HTR-8/SVneo (cell line): ENCODE measurements around the gene SFMBT2.
"Not testable (repeated sequence)": the region's sequence is repeated elsewhere in the genome, so short reads cannot be mapped to it uniquely, and the experiment has no call there.

Experiments
- DNase-seq: peaks from one replicate; pipeline ENCODE4 v3.0.0; 2011; ENCODE audit warnings: low spot score, mixed read lengths; ENCODE audit not compliant: insufficient read length
- FAIRE-seq: peaks from 2 replicates; lab custom pipeline; 2011; peaks lifted over from hg19 to GRCh38; lab: Jason Lieb, UNC

SFMBT2 gene

DNA sequence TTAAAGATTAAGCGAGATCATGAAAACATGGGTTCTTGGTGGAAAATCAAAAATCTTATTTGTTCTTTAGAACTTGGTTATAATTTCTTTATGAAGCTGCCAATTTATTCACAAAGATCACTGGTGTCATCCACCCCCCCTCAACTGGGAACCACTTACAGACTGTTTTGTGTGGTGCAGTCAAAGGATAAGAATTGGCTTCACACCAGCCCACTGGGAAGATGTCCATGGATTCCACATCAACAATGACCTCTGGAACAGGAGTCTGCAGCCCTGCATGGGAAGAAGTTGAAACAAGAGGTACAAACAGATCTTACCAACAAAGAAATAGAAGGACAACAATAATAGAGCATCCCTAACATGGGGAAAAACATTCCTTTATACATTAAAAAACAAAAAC lies 205.2 kb downstream of the SFMBT2 start:
- FAIRE-seq (no peak), DNase-seq (no peak)

- FAIRE-seq (no peak), DNase-seq (no peak)
Measured at GRCh38 chr10:7202793-7203355, 208.0 kb downstream of the SFMBT2 start.

- no peak for DNase-seq
- FAIRE-seq, result no peak
Measured at GRCh38 chr10:7199152-7199760, 211.6 kb downstream of the SFMBT2 start.

DNA sequence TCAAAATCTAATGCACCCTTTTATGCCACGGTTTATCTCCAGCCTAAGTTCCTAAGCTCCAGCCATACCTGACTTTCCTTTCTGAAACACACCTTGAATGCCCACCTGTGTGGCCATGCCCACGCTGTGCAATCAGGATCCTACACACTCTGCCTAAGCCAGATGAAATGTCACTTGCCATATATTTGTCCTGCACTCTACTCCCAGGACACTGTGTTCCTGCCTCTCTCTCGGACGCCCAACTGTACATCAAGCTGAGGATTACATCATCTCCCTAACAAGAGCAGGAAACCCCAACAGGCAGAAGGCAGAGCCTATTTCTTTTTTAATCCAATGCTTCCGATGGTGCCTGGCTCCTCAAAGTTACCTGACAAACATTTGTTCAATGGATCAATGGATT lies 214.6 kb downstream of the SFMBT2 start:
- FAIRE-seq (no peak), DNase-seq (no peak)

GRCh38 chr10:7195118-7195517 lies 215.7 kb downstream of the SFMBT2 start:
- DNase-seq (no peak), FAIRE-seq (no peak)

GRCh38 chr10:7194571-7194970 lies 216.3 kb downstream of the SFMBT2 start:
- FAIRE-seq (no peak), DNase-seq (no peak)

DNA sequence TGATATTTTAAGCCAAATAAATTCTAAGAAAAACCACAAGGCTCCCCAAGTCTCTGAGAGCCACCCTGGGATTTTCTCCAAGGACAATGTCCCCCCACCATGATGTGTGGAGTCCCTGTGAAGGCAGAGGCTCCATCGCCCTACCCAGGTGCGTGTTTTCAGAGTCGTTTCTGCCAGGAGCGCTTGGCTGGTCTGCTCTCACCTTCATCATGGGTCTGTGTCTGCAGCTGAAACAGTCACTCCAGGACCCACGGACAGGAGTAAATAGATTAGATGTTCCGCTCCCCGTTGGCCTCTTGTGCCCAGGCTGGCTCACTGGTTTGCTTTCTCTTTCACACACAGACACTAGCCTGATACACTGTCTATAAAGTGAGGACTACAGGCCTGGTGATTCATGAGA lies 217.5 kb downstream of the SFMBT2 start:
- no peak for FAIRE-seq
- no peak for DNase-seq

GRCh38 chr10:7192831-7193361 lies 217.9 kb downstream of the SFMBT2 start:
- no peak for DNase-seq

DNA sequence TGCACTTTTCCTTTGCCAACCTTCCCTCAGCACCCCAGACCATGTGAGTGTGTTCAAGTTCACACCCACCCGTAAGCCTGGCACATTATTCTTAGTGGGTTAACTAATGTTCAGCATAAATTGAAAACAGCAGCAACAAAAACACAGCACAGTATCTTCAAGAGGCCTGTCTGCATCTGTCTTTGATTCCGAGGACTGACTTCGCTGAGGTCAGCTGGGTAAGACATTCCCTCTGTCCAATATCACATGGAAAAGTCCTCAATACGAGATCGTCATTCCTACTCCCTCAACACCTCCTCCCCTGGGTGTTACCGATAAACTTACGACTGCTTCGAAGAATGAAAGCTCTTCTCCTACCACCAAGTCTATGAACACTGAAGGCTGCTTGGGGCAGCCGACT lies 218.8 kb downstream of the SFMBT2 start:
- FAIRE-seq (no peak), DNase-seq (no peak)

More at GRCh38 chr10:7192831-7193361, 217.9 kb downstream of the SFMBT2 start:
- FAIRE-seq, result no peak

DNA sequence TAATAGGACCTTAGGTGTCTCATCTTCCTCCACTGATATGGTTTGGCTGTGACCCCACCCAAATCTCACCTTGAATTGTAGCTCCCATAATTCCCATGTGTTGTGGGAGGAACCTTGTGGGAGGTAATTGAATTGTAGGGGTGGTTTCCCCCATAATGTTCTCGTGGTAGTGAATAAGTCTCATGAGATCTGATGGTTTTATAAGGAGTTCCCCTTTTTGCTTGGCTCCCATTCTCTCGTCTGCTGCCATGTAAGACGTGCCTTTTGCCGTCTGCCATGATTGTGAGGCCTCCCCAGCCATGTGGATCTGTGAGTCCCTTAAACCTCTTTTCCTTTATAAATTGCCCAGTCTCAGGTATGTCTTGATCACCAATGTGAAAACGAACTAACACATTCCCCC lies 220.1 kb downstream of the SFMBT2 start:
- DNase-seq, FAIRE-seq: not testable (repeated sequence)

DNA sequence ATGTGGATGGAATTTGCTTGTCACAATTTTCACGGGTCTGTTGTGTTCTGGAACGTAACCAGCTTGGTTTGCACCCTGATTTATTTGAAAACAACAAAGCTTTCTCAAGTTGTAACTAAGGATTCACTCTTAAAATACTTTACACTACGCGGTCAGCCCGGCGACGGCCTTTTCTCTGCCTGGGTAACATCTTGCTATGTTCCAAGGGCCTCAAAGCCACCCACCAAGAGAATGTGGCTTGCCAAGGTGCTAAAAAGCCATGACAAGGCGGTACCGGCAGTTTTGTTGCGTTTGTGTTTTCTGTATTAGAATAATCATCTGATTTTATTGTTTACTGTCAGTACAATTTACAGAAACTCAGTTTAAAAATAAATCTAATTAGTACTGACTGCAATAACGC lies 220.9 kb downstream of the SFMBT2 start:
- no peak for DNase-seq

GRCh38 chr10:7188456-7189050 lies 222.3 kb downstream of the SFMBT2 start:
- FAIRE-seq, result no peak
- no peak for DNase-seq

More for the DNA sequence above, 220.9 kb downstream of the SFMBT2 start:
- FAIRE-seq, result no peak

DNA sequence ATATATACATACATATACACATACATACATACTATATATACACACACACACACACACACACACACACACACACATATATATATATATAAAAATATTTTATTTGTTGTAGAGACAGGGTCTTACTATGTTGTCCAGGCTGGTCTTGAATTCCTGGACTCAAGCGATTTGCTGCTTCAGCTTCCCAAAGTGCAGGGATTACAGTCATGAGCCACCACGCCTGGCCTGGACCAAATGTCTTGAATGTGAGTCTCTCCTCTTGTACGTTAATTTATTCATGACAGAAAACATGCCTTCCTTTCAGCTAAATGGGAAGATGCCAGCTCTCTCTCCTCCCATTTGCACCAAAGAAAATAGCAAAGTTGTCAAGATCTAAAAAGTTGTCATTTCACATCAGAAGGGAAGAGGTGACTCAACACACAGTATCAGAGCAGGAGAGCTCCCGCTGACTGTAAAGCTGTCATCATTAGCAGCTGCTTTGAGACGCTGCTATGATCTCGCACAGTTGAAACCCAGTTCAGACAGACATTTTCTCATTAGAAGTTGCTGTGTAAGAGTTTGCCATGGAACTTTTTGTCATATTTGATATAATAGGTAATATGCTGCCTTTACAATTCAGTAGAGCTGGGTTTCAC lies 224.3 kb downstream of the SFMBT2 start:
- no peak for DNase-seq
- FAIRE-seq, result no peak

GRCh38 chr10:7185367-7185690 lies 225.5 kb downstream of the SFMBT2 start:
- FAIRE-seq, result no peak

GRCh38 chr10:7184660-7185366 lies 226.0 kb downstream of the SFMBT2 start:
- no peak for FAIRE-seq
- no peak for DNase-seq

More at GRCh38 chr10:7185367-7185690, 225.5 kb downstream of the SFMBT2 start:
- no peak for DNase-seq

DNA sequence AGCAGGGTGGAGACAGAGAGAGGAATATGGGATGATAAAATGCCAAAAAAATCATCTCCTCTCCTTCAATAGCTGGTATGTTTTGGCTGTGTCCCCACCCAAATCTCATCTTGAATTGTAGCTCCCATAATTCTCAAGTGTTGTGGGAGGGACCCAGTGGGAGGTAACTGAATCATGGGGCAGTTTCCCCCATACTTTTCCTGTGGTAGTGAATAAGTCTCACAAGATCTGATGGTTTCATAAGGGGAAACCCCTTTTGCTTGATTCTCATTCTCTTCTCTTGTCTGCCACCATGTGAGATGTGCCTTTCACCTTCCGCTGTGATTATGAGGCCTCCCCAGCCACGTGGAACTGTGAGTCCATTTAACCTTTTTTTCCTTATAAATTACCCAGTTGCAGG lies 226.7 kb downstream of the SFMBT2 start:
- FAIRE-seq, DNase-seq: not testable (repeated sequence)

DNA sequence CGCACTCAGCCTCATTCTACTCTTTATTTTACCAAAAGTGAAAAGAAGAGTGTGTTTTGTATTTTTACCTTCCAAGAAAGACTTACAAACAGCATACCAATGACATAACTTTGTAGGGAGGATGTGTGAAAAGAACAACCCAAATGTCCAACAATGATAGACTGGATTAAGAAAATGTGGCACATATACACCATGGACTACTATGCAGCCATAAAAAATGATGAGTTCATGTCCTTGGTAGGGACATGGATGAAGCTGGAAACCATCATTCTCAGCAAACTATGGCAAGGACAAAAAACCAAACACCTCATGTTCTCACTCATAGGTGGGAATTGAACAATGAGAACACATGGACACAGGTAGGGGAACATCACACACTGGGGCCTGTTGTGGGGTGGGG lies 228.5 kb downstream of the SFMBT2 start:
- not testable (repeated sequence) for FAIRE-seq, DNase-seq

DNA sequence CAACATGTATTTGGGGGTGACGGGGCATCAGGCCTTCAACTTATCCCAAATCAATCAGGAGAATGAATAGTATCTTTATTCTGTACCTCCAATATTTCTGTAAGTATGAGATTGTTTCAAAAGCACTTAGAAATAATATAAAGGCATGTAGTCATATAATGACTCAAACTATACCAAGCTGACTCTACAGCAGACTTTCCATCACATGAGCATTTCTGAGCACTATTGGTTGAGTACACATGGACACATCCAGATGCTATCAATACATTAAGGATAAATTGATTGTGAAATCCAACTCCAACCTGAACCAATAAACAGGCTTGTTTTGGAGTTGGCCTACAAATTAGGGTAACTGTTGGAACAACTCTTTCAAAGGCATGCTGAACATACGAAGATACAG lies 229.4 kb downstream of the SFMBT2 start:
- no peak for DNase-seq
- no peak for FAIRE-seq

GRCh38 chr10:7179536-7179935 lies 231.3 kb downstream of the SFMBT2 start:
- no peak for FAIRE-seq
- no peak for DNase-seq

DNA sequence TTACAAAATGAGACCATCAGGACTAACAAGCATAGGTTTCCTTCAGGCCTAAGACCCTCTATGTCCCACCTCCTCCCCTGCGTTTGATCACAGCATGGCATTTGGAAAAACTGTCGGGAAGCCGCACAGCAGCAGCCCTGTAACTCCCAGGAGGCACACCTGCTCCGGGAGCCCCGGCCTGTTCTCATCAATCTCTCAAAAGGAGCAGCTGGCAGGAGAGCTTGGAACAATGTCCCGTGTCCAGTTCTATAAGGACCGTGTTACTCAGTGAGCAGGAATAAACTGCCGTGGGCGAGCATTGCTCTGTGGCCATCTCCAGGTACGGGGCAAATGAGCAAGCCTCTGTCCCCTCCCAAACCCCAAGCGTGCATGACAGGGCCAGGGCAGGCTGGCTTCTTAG lies 236.9 kb downstream of the SFMBT2 start:
- FAIRE-seq (no peak), DNase-seq (no peak)

GRCh38 chr10:7171825-7172224 lies 239.0 kb downstream of the SFMBT2 start:
- DNase-seq, result no peak
- no peak for FAIRE-seq
